ENCODE results near the gene CKAP2L. TPM values are rescaled to one million over a fixed set of nuclear protein-coding genes. Genes with fewer than 3 reads are reported as not detected.

The CKAP2L gene
- total RNA-seq, result 25.2 and 30.7 TPM in 2 replicates
- 2.3 and 3.4 TPM in 2 replicates for polyA plus RNA-seq
- polyA plus RNA-seq (2011; cell fraction: cytosol; rRNA removed), result 5.4 and 5.8 TPM in 2 replicates
- polyA plus RNA-seq (2011; cell fraction: nucleus; rRNA removed), result 3.4 and 6.6 TPM in 2 replicates
- polyA plus RNA-seq (2012), result 7.1 and 16.4 TPM in 2 replicates
- 4.6 and 5.2 TPM in 2 replicates for polyA minus RNA-seq
- 6.3 TPM for polyA minus RNA-seq (2011; cell fraction: cytosol; rRNA and poly(A)+ RNA removed)
- polyA minus RNA-seq (2011; cell fraction: nucleus; rRNA and poly(A)+ RNA removed), result 6.7 and 11.9 TPM in 2 replicates
- percentile 76 among the genes with signal in this experiment for Bru-seq, nascent RNA
- BruChase-seq, experiment 1, labeled RNA remaining after a 6-hour chase, result percentile 65 among the genes with signal in this experiment
- BruChase-seq, experiment 2, labeled RNA remaining after a 2-hour chase, result percentile 68 among the genes with signal in this experiment
- long read RNA-seq, full-length matches to known transcripts, result 6 of 20 reads
- long read RNA-seq, partial matches to known transcripts, result 3 of 20 reads
- long read RNA-seq, other reads (novel, unspliced or antisense), result 11 of 20 reads

DNA sequence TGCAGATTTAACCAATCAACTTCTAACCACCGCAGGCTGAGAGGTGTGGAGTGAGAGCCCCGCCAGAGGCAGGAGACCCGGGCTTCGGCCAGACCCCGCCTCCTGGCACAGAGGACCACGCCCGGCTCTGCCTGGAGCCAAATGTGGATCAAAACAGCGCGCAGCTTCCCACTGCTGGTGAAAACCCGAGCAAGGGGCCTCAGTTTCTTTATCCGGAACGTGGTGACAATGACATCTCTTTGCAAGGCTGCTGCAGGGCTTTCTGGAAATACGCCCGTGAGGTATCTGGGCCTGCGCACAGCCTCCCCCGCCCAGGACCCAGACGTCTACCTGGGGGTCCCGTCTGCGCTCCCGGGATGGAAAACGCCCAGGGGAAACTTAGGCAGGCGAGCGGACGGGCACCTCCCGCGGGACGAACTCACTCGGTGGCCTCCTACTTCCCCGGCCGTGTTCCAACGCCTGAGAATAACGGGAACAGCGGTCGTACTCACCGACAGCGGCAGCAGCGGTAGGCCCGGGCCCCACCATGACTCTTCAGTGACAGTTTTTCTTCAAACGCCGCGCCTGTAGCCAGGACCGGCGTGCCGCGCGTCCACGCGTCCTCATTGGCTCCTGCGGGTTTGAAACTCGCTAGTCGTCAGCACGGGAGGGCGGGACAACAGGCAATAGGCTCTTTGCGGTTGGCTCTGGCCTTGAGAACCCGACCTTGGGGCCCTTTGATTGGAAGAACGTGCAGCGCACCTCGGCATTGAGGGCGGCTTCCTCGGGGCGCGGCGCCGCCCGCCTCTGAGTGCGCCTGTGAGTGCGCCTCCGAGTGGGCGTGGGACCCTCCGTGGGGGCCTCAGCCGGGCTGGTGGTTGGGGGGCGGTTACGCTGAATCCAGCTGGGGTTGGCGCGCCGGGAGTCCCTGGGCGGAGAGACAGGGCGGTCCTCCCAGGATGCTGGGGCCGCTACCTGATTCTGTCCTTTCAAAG lies at the start of gene CKAP2L:
Gene CKAP2L (minus strand): TSS at position 539 of the 974 bp plus-strand sequence. CDS start 11 bp downstream, at position 528.
- Histone ChIP-seq H3K4me1 (ENCODE audit: control insufficient read depth, extremely low read depth, insufficient read depth, low read length) (peaks cover 21% of the 10 kb centered on the region), H4K20me1 (replicated peaks; ENCODE audit: control insufficient read depth, extremely low read depth, insufficient read depth, low read length) (no peaks in the 10 kb centered on the region), H3K9me3 (replicated peaks; ENCODE audit: control insufficient read depth, insufficient read depth, low read length) (no peaks in the 10 kb centered on the region), H2AFZ (ENCODE audit: low read depth, low read length) (peak within 1 kb of the TSS; percentile 92), H3K4me2 (ENCODE audit: insufficient read depth, low read length) (peak within 1 kb of the TSS; percentile 90), H3K9me1 (replicated peaks; ENCODE audit: control insufficient read depth, extremely low read depth, insufficient read depth, low read length) (no peaks in the 10 kb centered on the region), H3K27ac (ENCODE audit: insufficient read depth, low read depth, low read length) (peak within 1 kb of the TSS; percentile 34), H3K27me3 (ENCODE audit: control insufficient read depth in 2 of 2, insufficient read depth in 2 of 2, low read length in 2 of 2) (no peaks in the 10 kb centered on the region), H3K4me3 (replicated peaks in 1 of 3; ENCODE audit: insufficient read depth in 1 of 3, low read depth in 1 of 3, low read length in 3 of 3) (peak within 1 kb of the TSS; percentile 78 to 90 (median 87)), H3K9ac (replicated peaks; ENCODE audit: extremely low read depth, insufficient read depth, low read length) (peak within 1 kb of the TSS; percentile 90), H3K79me2 (ENCODE audit: control insufficient read depth, insufficient read depth, low read length) (peaks cover 33% of the 10 kb centered on the region), H3K36me3 (ENCODE audit: control insufficient read depth in 2 of 2, extremely low read depth in 1 of 2, insufficient read depth in 2 of 2, low read length in 2 of 2) (peaks cover 0 to 10% of the 10 kb centered on the region in 2 experiments)
- DNase-seq (ENCODE audit: low read depth, low spot score), result peak; percentile 98
- TSS peak; percentile 51 for BruUV-seq (replicated peaks)
- no peak for TF ChIP-seq MYC (IDR thresholded peaks at IDR 0.05; ENCODE audit: low read depth, low read length)
- TF ChIP-seq, protein P1, sequence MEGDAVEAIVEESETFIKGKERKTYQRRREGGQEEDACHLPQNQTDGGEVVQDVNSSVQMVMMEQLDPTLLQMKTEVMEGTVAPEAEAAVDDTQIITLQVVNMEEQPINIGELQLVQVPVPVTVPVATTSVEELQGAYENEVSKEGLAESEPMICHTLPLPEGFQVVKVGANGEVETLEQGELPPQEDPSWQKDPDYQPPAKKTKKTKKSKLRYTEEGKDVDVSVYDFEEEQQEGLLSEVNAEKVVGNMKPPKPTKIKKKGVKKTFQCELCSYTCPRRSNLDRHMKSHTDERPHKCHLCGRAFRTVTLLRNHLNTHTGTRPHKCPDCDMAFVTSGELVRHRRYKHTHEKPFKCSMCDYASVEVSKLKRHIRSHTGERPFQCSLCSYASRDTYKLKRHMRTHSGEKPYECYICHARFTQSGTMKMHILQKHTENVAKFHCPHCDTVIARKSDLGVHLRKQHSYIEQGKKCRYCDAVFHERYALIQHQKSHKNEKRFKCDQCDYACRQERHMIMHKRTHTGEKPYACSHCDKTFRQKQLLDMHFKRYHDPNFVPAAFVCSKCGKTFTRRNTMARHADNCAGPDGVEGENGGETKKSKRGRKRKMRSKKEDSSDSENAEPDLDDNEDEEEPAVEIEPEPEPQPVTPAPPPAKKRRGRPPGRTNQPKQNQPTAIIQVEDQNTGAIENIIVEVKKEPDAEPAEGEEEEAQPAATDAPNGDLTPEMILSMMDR (IDR thresholded peaks at IDR 0.05; ENCODE audit: extremely low read depth in 1 of 2, insufficient read depth in 1 of 2, low read depth in 1 of 2, low read length in 2 of 2), result no peak
- TF ChIP-seq GATA2 (IDR thresholded peaks at IDR 0.05; ENCODE audit: insufficient read depth, insufficient read length, low read depth, low read length), result no peak
- TF ChIP-seq POLR2AphosphoS5 (IDR thresholded peaks at IDR 0.05; ENCODE audit: insufficient read depth, low read depth, low read length), result no peak
- TF ChIP-seq, protein P2, sequence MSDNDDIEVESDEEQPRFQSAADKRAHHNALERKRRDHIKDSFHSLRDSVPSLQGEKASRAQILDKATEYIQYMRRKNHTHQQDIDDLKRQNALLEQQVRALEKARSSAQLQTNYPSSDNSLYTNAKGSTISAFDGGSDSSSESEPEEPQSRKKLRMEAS (IDR thresholded peaks at IDR 0.05; ENCODE audit: insufficient read depth, insufficient read length), result peak; percentile 45
- no peak for TF ChIP-seq EZH2 (IDR thresholded peaks at IDR 0.05; ENCODE audit: borderline replicate concordance, low read depth, low read length, severe bottlenecking)
- no peak for TF ChIP-seq JUN (IDR thresholded peaks at IDR 0.05; ENCODE audit: borderline replicate concordance, insufficient read depth, insufficient read length, low read depth)
- peak; percentile 52 for TF ChIP-seq POLR2A (IDR thresholded peaks at IDR 0.05; ENCODE audit: low read depth, low read length)
- peak; percentile 91 for FAIRE-seq
- ChIA-PET CTCF (interaction anchor here (1.6 to 6.2 kb wide), 4 partner anchors 14 to 177 kb away, joined by 4 to 44 read pairs (median 23); no protein-coding TSS in a partner anchor), POLR2A (no interaction called here)
- dilution Hi-C loops (cut with MboI; ENCODE audit: extremely low pct_ligation_motif_present, low sequenced_read_pairs) (loop anchor here (25.0 kb wide), 1 partner anchor 173 kb away; no protein-coding TSS in a partner anchor), intact Hi-C loops (cut with micrococcal nuclease) (loop anchor here (1.0 to 5.0 kb wide), 7 partner anchors 14 to 117 kb away; no protein-coding TSS in a partner anchor)

Data from endothelial cell of umbilical vein (primary cell).